Measurements from ENCODE around the gene WT1. TPM values are rescaled to one million over a fixed set of nuclear protein-coding genes. Genes with fewer than 3 reads are reported as not detected.
"Not testable (repeated sequence)": the region's sequence is repeated elsewhere in the genome, so short reads cannot be mapped to it uniquely, and the experiment has no call there.

The WT1 gene
- 0.10 TPM in 1 of 2 replicates, not detected in the other for total RNA-seq (2014; rRNA removed; shearing (Covaris generic); ENCODE audit: low replicate concordance)

DNA sequence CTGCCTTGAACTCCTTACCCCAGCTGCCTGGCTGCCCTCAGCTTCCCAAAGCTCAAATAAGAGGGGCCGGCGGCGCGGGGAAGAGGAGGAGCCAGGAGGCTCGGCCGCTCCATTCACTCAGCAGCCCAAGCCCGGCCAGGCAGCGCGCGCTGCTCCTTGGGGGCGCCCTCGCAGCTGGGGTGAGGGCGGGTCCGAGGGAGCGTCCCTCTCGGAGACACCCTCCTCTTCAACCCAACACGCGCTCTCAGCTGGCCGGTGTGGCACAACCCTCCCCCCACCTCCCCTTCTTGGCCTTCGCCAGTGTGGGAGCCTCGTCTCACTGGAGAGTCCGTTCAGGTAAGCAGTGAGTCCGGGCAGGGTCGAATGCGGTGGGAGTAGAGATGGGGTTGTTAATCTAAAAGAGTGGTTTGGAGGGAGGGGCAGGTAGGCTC, at the start of gene WT1:
Gene WT1, minus strand, starts transcription at position 29 of the 431 bp plus-strand sequence.
- Histone ChIP-seq H3K27me3 (peaks cover 47% of the 10 kb centered on the region), H3K4me3 (no peak within 1 kb of the TSS; the same call in 1 of the 2 replicates), H3K9me3 (no peaks in the 10 kb centered on the region), H3K36me3 (no peaks in the 10 kb centered on the region)
- DNase-seq: no peak

DNA sequence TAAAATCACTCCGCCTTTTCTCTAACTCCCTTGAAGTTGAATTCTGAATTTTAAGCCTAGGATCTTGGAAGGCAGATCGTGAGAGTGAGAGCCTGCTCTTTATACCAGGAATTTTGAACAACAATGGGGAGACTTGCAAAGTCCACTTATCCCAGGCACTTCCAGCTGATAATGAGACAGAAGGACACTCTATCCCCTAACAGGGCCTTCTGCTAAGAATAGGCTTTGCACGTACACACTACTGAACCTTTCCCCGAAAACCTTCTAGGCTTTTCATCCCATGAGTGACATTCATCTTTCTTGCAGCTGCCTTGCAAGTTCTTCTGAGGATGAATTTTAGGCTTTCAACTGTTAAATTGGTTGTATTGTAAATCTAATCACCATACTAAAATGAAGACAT, 44.0 kb upstream of the WT1 start:
- Histone ChIP-seq H3K36me3 (no peaks in the 10 kb centered on the region), H3K4me3 (no peak overlapping the region), H3K9me3 (no peaks in the 10 kb centered on the region), H3K27me3 (no peaks in the 10 kb centered on the region)
- no peak for DNase-seq

DNA sequence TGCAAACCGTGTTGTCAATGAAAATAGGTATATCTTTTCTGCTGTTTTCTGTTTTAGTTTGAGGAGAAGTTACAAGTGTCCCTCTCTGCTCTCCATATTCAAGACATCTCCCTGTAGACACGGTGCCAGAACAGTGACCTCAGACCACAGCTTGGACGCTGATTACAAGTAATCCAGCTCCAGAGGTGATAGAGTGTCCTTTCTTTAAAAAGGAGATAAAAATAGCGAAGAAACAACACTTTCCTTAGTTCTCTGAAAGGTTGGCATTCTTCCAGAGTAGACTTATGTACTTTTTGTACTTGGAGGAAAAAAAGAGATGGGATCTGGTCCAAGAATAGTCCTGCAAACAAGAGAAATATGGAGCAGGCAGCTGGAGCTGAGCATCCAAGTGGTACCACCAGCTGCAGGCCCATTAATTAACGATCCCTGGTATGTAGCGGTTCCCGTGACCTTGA, 43.0 kb upstream of the WT1 start:
- H3K36me3 ChIP-seq: no peaks in the 10 kb centered on the region
- H3K27me3 ChIP-seq: no peaks in the 10 kb centered on the region
- H3K9me3 ChIP-seq: no peaks in the 10 kb centered on the region
- DNase-seq: no peak
- H3K4me3 ChIP-seq: no peak overlapping the region

DNA sequence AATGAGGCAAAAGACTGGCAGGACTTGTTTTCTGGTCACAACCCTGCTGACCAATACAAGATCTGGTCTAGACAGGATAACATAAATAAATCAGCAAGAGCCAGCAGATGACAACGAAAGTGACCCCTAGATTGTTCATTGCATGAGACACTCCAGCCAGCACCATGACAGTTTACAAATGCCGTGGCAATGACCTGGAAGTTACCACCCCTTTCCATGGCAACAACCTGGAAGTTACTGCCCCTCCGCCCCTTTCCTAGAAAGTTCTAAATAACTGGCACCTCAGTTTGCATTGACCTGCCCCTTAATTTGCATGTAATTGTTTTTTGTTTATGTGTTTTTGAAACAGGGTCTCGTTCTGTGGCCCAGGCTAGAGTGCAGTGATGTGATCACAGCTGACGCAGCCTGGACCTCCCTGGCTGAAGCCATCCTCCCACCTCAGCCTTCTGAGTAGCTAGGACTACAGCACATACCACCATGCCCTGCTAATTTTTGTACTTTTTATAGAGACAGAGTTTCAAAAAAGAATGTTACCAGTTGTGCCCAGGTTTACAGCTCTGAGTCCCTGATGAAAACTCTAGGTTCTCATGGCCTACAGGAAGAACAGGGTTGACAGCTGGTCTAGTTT, 38.1 kb upstream of the WT1 start:
- no peak for DNase-seq

DNA sequence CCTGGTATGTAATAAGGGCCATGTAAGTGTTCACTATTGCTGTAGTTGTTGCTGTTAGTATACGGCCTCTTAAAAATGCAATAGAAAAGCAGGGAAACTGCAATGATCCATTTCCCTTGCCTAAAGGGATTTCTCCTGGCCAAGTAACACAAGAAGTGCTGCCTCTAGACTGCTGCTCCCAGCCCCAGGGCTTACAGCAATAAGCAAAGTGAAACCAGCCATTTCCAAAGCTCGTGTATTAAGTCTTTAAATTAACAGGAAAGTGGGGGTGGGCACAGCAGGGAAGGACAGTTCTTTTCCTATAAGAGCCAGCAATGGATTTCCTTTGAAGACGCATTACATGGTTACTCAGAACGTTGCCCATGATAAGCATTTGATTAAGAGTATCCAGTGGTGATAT, 36.9 kb upstream of the WT1 start:
- DNase-seq: no peak
- no peaks in the 10 kb centered on the region for H3K36me3 ChIP-seq
- no peak overlapping the region for H3K4me3 ChIP-seq
- no peaks in the 10 kb centered on the region for H3K9me3 ChIP-seq
- H3K27me3 ChIP-seq: no peaks in the 10 kb centered on the region

More for the DNA sequence above, 38.1 kb upstream of the WT1 start:
- Histone ChIP-seq H3K9me3 (no peaks in the 10 kb centered on the region), H3K36me3 (no peaks in the 10 kb centered on the region), H3K4me3 (no peak overlapping the region), H3K27me3 (no peaks in the 10 kb centered on the region)

DNA sequence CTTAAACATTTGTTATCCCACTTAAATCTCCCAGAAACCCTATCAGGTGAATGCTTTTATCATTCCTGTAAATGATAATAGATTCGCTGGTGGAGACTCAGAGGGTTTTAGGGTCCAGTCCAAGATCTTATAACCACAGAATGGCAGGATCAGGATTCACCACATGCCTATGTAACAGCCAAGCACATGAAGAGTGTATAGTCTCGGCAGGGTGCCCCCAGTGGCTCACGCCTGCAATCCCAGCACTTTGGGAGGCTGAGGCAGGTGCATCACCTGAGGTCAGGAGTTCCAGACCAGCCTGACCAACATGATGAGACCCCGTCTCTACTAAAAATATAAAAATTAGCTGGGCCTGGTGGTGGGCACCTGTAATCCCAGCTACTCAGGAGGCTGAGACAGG, 36.2 kb upstream of the WT1 start:
- H3K27me3 ChIP-seq, H3K9me3 ChIP-seq, H3K36me3 ChIP-seq, DNase-seq, H3K4me3 ChIP-seq: not testable (repeated sequence)

DNA sequence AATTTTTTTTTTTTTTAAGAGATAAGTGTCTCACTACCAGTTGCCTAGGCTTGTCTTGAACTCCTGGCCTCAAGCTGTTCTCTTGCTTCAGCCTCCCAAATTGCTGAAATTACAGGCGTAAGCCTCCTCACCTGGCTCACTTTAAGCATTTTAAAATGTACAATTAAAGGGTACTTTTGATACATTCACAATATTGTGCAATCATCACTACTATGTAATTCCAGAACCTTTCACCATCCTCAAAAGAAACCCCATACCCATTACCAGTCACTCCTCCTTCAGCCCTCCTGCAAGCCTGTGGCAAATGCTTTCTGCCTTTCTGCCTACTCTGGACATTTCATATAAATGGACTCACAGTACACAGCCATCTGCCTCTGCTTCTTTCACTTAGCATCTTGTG, 34.5 kb upstream of the WT1 start:
- H3K27me3 ChIP-seq: no peaks in the 10 kb centered on the region
- H3K9me3 ChIP-seq: no peaks in the 10 kb centered on the region
- H3K36me3 ChIP-seq: no peaks in the 10 kb centered on the region
- no peak for DNase-seq
- H3K4me3 ChIP-seq: no peak overlapping the region

DNA sequence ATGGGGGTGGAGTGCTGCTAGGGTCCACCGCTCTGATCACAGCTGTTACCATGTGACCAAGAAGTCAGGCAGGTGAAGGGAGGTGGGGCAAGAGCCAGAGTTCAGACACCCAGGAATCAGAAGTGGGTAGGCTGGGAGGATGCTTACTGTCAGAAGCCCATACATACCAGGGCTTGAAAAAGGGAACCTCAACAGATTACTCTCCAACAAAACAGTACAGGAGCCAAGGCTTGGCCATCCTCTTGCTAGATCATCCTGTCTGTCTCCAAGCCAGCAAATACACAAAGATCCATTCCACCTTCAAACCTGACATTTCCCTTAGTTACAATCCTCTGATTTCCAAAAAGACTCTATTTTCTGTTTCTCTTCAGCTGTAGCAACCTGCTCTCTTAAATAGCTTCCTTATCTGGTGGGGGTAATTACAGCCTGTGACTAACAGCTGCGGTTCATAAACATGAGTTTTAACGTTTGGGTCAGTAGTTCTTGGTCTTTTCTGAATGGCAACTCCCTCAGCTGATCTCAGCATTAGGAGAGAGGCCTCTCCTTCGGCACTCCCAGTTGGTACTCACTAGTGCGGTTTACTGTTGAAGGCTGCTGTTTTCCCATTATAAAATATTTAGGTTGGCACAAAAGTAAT, 31.1 kb upstream of the WT1 start:
- Histone ChIP-seq H3K36me3 (no peaks in the 10 kb centered on the region), H3K9me3 (no peaks in the 10 kb centered on the region), H3K4me3 (no peak overlapping the region), H3K27me3 (no peaks in the 10 kb centered on the region)
- DNase-seq: peak; percentile 17

DNA sequence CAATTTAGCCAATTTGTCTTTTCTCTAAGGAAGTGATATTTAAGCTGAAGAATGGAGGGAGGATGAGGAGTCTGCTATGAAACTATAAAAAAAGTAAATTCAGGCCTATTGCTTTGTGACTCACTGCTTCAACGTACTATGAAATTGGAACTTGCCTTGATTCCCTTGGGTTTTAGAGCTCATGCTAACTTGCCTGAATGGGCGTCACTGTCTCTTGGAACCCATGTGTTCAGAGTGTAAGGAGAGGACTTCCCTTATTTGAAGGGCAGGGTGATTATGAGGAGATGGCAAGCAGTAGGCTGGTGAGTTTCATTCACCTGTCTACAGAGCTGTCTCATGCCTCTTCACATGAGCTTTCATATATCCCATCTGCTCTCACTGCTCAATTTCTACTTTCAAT, 28.7 kb upstream of the WT1 start:
- no peak for DNase-seq
- H3K36me3 ChIP-seq: no peaks in the 10 kb centered on the region
- no peaks in the 10 kb centered on the region for H3K27me3 ChIP-seq
- H3K9me3 ChIP-seq: no peaks in the 10 kb centered on the region
- H3K4me3 ChIP-seq: no peak overlapping the region

DNA sequence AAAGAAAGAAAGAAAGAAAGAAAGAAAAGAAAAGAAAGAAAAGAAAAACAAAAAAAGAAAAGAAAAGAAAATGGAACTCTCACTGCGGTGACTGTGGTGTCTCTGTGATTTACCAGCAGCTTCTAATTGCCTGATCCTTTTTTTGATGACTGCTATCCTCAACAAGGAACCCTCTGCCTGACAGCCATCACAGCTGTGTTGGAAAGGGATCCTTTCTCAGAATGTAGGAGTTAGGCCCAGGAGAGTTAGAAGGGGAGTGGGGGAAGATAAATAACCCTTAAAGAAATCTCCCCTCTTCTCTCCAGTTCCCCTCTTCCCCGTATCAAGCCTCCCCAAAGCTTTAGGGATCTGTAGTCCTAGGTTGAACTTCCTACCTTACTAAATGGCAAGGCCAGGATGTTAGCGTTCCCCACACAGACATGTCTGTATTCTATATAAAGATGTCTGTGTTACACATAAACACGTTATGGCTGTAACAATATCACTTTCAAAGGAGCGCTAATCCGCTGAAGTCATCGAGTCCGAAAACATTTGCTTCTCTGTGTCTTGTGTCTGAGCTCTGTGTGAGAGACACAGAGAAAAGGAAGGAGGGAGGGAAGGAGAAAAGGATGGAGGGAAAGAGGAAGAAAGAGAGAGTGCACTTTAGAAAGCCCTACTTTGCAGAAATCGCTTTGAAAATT, 26.8 kb upstream of the WT1 start:
- no peak for DNase-seq
- no peaks in the 10 kb centered on the region for H3K27me3 ChIP-seq

DNA sequence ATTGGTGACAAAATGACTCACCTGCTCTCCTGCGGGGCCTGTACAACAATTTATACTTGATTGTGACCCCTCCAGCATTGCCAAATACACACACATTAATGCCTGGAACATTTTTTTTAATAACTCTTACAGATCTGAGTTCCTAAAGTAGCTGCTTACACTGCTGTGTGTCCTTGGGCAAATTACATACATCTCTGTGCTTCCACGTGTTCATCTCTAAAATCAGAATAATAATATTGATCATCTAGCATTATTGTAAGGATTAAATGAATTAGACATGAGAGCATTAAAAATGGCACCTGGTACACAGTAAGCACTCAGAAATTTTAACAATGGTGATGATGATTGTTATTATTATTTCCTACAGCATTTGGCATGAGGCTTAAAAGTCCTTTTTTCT, 21.5 kb upstream of the WT1 start:
- Histone ChIP-seq H3K9me3 (no peaks in the 10 kb centered on the region), H3K36me3 (no peaks in the 10 kb centered on the region), H3K4me3 (no peak overlapping the region), H3K27me3 (no peaks in the 10 kb centered on the region)
- DNase-seq: no peak

More for the DNA sequence above, 26.8 kb upstream of the WT1 start:
- H3K36me3 ChIP-seq: no peaks in the 10 kb centered on the region
- no peak overlapping the region for H3K4me3 ChIP-seq
- H3K9me3 ChIP-seq: no peaks in the 10 kb centered on the region

DNA sequence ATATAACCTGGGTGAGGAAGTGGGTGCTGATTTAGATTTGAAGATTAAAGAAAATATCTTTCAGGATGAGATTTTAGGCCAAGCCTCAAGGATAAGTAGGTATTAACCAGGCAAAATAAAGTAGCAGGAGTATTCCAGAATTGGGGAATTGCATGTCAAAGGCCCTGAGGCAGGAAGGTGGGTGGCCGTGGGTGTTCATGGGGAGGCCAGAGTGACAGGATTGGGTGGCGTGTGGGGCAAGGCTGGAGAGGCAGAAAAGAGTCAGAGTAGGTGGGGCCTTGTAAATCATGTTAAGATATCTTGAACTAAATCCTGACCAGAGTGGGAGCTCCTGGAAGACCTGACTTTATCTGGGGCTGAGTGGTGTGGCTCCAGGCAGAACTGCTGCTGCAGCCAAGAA, 19.7 kb upstream of the WT1 start:
- no peak for DNase-seq
- H3K9me3 ChIP-seq: no peaks in the 10 kb centered on the region
- no peak overlapping the region for H3K4me3 ChIP-seq
- H3K27me3 ChIP-seq: no peaks in the 10 kb centered on the region
- no peaks in the 10 kb centered on the region for H3K36me3 ChIP-seq

DNA sequence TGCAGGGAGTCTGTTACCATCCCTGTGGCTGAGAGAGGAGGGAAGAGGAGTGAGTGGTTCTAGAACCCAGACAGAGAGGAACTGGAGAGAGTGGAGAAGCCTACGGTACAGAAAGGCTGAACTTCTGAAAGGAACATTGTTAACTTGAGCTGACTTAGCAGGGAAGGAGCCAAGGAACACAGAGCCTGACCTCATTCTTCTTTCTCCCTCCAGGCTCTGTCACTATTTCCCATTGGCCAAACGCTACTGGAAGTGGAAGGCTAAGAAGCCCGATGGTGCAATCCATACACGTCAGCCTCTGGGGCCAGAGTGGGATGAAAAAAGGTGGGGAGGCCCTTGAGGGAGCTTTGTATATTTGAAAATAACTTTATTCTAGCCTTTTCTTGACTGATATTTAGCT, 16.5 kb upstream of the WT1 start:
- DNase-seq: no peak
- 0 out of 2 replicates have a peak, but pooled peaks cover 2% of the 10 kb centered on the region for H3K27me3 ChIP-seq
- no peaks in the 10 kb centered on the region for H3K36me3 ChIP-seq
- H3K9me3 ChIP-seq: no peaks in the 10 kb centered on the region
- H3K4me3 ChIP-seq: no peak overlapping the region

DNA sequence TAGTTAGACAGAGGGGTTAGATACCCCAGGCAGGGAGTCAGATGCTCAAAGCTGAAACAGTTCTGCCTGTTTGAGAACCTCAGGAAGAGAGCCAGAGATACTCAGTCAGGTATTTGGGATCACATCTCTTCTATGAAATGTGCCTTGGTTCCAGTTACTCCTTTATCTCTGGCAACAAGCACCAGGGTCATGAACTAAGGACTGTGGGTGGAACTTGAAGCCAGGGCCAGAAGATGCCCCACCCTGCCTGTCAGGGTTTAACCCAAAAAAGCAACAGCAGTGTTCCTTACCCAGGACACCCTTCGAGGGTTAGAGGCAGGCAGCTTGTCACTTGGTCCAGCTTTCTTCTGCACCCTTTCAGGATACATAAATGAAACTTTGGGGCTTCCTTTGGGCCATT, 15.0 kb upstream of the WT1 start:
- H3K36me3 ChIP-seq: no peaks in the 10 kb centered on the region
- no peak overlapping the region for H3K4me3 ChIP-seq
- no peak for DNase-seq
- 0 out of 2 replicates have a peak, but pooled peaks cover 2% of the 10 kb centered on the region for H3K27me3 ChIP-seq
- H3K9me3 ChIP-seq: no peaks in the 10 kb centered on the region

DNA sequence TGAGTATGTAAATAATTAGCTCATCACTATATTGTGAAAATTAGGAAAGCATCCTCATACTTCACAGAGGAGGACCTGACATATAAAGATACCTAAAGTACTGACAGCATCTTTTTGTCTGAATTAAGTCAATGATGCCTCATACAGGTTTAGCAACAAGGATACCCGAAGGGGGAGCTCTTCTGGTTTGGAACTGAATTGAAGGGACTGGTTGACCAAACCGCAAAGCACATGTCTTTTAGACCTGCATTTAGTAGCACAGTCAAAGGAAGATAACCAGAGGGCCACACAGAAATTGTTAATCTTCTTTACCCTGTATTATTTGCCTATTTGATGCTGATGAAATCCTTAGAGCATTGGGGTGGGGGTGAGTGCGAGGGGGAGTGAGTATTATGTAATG, 12.9 kb upstream of the WT1 start:
- DNase-seq: no peak
- Histone ChIP-seq H3K27me3 (peaks cover 11% of the 10 kb centered on the region), H3K4me3 (no peak overlapping the region), H3K36me3 (no peaks in the 10 kb centered on the region), H3K9me3 (no peaks in the 10 kb centered on the region)

DNA sequence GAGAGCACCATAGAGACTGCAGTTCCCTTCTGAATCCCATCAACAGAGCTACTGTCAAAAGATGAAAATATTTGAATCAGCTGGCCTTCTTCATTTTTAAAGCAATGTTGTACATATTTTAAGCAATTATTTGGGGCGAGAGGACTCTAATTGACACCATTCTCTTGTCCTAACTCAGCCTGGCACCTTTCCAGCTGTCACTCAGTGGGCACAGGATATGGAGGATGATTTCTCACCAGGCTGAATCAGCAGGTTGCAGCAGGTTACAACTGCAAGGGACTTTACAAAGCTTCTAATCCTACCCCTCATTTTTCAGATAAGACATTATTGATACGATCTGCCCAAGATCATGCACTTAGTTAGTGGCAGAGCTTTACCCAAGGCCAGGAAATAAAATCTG, 11.9 kb upstream of the WT1 start:
- Histone ChIP-seq H3K27me3 (peaks cover 21% of the 10 kb centered on the region), H3K4me3 (no peak overlapping the region), H3K36me3 (no peaks in the 10 kb centered on the region), H3K9me3 (no peaks in the 10 kb centered on the region)
- no peak for DNase-seq

DNA sequence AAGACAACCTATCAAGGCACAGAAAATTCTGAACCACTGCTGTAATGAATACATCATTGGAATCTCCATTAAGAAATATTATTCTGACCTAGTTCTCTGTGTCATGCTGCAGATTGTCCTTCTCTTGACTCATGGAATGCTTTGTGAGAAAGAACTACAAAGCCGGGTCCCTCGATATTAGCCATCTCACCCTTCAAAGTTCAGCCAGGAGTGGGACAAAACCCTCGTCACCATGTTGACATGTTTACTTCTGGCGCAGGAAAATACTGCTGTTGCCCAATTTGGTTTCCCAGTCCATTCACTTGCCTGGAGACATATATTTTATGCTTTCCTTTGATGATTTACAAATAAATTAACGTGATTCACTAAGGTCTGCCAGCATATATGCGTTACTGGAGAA, 10.9 kb upstream of the WT1 start:
- Histone ChIP-seq H3K9me3 (no peaks in the 10 kb centered on the region), H3K36me3 (no peaks in the 10 kb centered on the region), H3K27me3 (peaks cover 31% of the 10 kb centered on the region), H3K4me3 (no peak overlapping the region)
- no peak for DNase-seq

DNA sequence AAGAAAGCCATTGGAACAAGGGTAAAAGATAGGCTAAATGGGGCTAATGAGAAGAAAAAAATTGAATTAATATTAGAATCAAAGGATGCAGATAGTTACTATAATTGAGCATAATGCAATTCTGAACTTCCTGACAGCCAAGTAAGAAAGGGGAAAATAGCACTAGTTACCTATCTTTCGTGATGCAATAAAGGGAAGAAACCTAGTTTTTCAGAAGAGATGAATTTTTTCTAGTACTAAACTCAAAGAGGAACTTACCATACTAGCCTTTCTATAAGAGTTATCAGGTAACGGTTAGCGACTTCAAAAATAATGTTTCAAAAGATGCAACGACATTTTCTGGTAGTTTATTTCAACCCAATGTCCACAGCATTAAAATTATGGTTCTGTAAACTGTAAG, 8.8 kb upstream of the WT1 start:
- H3K9me3 ChIP-seq: no peaks in the 10 kb centered on the region
- H3K4me3 ChIP-seq: no peak overlapping the region
- no peak for DNase-seq
- H3K36me3 ChIP-seq: no peaks in the 10 kb centered on the region
- H3K27me3 ChIP-seq: peaks cover 49% of the 10 kb centered on the region
